Measurements from ENCODE around the gene BCO2.
"Not testable (repeated sequence)": the region's sequence is repeated elsewhere in the genome, so short reads cannot be mapped to it uniquely, and the experiment has no call there.

The BCO2 gene, protein sequence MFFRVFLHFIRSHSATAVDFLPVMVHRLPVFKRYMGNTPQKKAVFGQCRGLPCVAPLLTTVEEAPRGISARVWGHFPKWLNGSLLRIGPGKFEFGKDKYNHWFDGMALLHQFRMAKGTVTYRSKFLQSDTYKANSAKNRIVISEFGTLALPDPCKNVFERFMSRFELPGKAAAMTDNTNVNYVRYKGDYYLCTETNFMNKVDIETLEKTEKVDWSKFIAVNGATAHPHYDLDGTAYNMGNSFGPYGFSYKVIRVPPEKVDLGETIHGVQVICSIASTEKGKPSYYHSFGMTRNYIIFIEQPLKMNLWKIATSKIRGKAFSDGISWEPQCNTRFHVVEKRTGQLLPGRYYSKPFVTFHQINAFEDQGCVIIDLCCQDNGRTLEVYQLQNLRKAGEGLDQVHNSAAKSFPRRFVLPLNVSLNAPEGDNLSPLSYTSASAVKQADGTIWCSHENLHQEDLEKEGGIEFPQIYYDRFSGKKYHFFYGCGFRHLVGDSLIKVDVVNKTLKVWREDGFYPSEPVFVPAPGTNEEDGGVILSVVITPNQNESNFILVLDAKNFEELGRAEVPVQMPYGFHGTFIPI
- total RNA-seq = 1.3 to 1.9 reads per million in 2 donors

GRCh38 chr11:112174789-112175598 lies at the start of gene BCO2:
Gene BCO2 (plus strand): TSS chr11:112175512. CDS start chr11:112175602, 90 bp downstream.
- peak in 2 of 5 experiments; percentile 7 to 27 for DNase-seq

- DNase-seq = no peak
Measured at GRCh38 chr11:112127056-112127455, 48.3 kb upstream of the BCO2 start.

DNA sequence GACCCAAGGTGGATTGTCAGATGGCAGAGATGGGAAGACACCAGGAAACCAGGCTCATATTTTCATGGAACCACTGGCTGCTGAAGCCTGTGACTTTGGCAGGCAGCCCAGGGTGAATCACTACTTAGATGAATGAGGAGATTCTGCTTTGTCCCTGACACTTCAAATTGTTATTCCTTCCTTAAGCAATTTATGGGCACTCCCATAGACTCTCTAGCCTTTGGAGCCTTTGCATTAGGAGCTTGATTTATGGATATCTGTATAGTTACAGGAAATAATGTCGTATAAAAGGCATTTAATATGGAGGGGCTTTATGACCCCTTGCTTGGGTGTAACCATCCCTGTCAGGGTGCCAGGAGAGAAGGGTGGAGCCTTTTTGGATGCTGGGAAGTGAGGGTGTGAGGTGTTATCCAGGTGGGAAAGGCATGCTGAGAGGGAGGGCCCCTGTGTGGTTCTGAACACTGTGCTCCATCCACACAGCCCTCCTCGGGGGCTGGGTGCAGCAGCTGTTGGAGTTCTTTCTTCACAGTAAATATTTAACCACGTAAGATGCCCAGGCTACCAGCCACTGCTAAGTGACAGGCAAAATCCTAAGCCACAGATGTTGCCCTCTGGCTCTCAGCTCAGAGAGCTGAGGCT lies 46.7 kb upstream of the BCO2 start:
- DNase-seq = no peak

- no peak for DNase-seq
Measured at GRCh38 chr11:112129656-112130055, 45.7 kb upstream of the BCO2 start.

DNA sequence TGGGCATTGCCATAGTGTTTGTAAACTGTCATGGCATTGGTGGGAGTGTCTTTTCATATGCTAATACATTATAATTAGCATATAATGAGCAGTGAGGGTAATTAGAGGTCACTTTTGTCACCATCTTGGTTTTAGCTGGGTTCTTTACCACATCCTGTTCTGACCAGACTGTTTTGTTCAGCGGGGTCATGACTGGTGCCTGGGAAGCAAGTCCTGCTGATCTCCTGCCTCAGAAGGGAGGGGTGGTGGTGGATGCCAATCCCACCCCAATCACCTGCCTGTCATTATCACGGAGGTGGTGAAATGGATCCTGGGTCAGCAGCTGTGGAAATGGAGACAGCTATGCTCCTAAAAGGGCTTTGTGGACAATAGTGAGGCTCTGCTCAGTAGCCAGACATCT lies 42.6 kb upstream of the BCO2 start:
- DNase-seq = no peak

GRCh38 chr11:112134473-112134872 lies 40.8 kb upstream of the BCO2 start:
- no peak for DNase-seq

DNA sequence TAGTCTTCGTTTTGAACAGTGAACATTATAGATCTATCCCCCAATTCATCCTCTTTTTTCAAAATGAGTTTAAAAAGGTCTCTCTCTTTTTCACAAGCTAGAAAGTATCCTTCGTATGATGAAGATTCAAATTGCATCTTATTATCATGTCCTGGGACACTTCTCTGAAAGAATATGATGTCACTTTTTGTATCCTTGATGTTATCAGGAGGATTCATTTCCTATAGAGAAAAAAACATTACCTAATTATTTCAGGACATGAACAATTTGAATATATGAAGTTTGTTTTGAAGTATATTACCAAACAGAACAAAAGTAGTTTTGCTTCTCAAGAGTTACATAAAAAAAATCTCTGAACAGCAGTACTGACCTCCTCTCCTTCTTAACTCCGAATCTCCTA lies 31.7 kb upstream of the BCO2 start:
- DNase-seq = no peak

GRCh38 chr11:112150517-112150916 lies 24.8 kb upstream of the BCO2 start:
- DNase-seq = no peak

DNA sequence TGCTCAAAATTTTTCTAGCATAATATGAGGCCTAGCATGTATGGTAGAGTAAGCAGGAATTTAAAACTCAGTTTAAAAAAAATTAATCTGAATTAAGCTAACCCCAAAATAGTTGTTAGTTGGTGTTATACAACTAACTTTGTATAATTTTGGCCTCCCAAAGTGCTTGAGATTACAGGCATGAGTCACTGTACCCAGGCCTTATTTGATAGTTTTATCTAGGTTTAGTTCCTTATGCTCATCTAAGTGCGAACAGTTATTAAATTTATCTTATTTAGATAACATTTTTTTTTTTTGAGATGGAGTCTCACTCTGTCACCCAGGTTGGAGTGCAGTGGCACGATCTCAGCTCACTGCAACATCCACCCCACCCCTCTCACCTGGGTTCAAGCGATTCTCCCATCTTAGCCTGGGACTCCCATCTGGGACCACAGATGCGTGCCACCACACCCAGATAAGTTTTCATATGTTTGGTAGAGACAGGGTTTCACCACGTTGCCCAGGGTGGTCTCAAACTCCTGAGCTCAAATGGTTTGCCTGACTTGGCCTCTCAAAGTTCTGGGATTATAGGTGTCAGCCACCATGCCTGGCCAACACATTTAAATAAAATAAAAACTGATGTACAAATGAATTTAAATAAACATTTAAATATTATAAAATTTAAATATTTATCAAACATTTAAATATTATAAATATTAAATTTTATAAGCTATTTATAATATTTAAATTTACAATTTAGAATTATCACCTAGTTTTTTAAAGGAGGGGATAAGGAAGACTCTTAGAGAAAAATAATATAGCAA lies 19.0 kb upstream of the BCO2 start:
- no peak for DNase-seq

DNA sequence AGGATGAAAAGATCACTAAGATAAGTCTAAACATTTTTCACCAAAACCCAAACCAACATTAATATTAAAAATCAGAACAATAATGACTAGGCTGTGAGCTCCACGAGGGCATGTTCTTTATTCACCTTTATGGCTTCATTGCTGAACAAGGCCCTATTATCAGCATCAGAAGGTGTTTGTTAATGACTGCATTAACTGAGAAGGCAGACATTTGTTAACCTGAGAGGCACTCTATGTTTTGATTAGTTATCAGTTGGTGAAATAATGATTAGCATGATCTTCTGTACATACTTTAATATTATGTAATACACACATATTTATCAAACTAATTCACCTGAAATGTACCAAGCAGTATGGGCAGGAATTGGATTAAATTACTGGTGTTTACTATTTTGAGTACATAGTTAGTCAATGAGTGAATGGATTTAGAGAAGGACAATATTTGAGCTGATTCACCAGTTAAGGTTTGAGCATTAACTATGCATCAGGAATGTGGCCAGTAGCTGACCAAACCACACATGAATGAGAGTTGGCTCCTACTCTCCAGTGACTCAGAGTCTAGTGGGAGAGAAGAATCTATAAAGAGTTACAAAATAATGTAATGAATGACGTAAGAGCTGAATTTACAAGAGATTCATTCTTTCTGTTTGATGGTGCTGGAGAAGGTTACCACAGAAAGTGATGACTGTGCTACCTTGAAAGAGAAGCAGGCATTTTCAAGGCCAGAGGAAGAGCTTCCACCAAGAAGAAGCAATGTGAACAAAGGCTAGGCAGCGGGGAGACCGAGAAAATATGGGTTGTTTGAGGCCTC lies 18.2 kb upstream of the BCO2 start:
- no peak for DNase-seq

DNA sequence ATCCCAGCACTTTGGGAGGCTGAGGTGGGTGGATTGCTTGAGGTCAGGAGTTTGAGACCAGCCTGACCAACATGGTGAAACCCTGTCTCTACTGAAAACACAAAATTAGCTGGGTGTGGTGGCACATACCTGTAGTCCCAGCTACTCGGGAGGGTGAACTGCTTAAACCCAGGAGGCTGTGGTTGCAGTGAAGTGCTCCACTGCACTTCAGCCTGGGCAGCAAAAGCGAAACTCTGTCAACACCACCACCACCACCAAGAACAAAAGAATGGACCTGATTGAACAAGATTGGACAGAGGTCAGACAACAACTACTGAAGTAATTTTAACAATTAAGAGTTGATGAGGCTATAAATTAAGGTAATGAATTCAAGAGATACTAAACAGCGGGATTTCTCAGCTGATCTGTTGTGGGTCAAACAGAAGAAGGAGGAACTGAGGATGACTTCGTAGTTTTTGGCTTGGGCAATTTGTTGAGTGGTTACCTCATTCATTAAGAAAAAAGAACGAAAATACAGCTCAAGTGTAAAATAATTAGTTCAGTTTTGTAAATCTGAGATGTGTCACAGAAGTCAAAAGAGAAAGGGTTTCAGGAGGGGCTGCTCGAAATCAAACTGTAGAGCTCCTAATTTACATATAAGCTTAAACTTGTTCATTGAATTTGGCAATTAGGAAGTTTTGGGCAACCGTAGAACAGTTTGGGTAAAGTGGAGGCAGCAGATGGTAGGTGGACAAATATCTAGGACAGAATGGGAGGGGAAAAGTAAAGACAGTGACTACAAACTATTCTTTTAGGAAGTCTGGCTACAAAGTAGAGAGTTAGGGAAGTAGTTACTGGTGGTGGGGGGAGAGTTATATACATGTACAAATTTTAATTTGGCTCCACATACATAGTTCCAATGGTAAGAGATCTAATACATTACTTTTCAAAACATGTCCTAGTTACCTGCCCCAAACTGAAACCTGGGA lies 15.9 kb upstream of the BCO2 start:
- no peak for DNase-seq

DNA sequence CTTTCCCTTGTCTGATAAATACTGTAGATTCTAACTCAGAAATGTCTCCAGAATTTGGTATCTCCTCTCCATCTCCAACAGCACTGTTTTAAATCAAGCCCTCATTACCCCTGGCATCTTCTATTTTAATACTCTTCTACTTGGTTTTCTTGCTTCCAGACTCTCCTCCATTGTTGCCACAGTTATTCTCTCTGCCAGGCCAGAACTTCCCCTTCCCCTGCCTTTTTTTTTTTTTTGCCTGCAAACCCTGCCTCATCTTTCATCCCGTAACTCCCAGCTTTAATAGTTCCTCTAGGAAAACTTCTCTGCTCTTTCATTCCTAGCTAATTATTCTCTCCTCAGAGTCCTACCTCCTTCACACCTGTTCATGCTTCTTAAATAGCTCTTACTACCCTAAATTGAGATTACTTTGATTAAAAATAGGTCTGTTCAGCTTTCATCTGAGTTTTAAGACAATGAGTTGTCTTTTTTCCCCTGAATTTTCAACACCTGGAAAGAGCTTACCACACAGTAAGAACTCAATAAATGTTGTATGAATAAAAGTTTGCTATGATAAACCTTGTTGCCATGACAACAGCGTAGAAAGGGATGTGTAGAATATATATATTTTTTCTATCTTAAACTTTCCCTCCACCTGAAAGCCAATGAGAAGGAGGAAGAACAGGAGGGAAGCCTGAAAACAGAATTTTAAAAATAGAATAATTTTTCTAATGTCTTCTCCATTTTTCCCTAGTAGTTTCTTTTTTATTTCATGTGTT lies 15.0 kb upstream of the BCO2 start:
- DNase-seq = no peak

DNA sequence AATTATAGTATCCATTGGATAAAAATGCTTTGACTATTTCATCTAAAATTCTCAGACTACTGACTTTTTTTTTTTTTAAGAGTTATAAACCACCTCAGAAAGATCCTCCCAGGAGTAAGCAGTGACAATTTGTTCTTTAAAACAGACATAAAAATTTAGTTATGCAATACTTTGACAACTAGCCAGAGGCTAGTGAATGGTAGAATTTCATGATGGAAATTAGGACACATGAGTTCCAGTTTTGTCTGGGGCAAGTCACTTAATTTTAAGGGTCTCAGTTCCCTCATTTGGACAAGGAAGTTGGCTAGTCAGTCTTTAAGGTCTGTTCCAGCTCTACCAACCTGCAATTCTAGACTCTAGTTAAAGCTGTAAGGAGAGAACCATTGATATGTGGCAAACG lies 14.3 kb upstream of the BCO2 start:
- DNase-seq = no peak

GRCh38 chr11:112162200-112162599 lies 13.1 kb upstream of the BCO2 start:
- not testable (repeated sequence) for DNase-seq

DNA sequence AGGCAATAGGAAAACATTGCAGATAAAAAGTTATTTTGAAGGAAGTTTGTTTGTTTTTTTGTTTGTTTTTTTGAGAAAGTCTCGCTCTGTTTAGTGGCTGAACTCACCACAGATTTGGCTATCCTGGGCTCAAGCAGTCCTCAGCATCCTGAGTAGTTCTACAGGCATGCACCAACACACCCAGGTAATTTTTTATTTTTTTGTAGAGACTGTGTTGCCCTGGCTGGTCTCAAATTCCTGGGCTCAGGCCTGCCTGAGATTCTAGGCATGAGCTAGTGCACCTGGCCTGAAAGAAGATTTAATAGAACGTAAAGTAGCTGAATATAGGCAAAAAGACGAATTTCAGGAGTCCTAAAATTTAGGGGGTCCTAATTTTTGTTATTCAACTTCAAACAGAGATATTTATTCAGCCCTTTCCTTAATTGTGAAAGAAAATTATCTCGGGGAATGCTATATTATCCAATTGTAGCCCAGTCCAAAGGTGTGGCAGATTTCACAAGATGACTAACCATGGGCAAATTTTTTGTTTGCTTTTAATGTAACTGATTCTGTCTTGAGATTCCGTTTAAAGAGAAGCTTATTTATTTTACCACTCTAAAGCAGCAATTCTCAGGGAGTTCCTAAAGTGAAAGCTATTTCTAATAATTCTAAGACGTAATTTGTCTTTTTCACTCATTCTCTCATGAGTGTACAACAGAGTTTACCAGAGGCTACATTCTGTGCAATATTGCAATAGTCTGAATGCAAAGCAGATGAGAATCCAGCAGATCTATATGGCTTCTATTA lies 12.4 kb upstream of the BCO2 start:
- no peak for DNase-seq

GRCh38 chr11:112163875-112164685 lies 11.2 kb upstream of the BCO2 start, which contains the start of gene IL18:
Gene IL18 (minus strand): TSS chr11:112164094. CDS start chr11:112155053, 9,041 bp downstream.
- DNase-seq = no peak

GRCh38 chr11:112165049-112165448 lies 10.3 kb upstream of the BCO2 start:
- no peak for DNase-seq

All from T-helper 2 cell (primary cell).